K562 (cell line): ENCODE results near the gene HEBP2. TPM values are rescaled to one million over a fixed set of nuclear protein-coding genes. Genes with fewer than 3 reads are reported as not detected.
A peak's percentile ranks its signal among the peaks of the same experiment; 100 is the strongest.

ENCODE experiments used
- ATAC-seq: fragments of 200-7000 bp; cut with Tn5 transposase; 3 replicates; pipeline ENCODE4 v1.9.1; 2020; ENCODE audit warnings: moderate library complexity
- BruUV-seq: library from RNA; stranded (reverse); fragments of 400-500 nt; replicated peaks from 2 replicates; lab custom pipeline; 2021; lab: Mats Ljungman, UMichigan
- CTCF ChIA-PET: fragments of 300-600 bp; formaldehyde crosslinking; extraction: SDS; loops from one replicate; lab custom pipeline; 2021; ENCODE audit warnings: low intra/inter-chr PET ratio; lab: Yijun Ruan, JAX
- POLR2A ChIA-PET: fragments of 300-600, 350-650 bp; sonication (Branson Sonifier 250); formaldehyde crosslinking; extraction: SDS; loops from one replicate; lab custom pipeline; 2021; ENCODE audit warnings: antibody characterized with exemption, inconsistent platforms; lab: Yijun Ruan, JAX
- DNase-seq, 4 experiments: peaks; one replicate each; pipeline versions ENCODE4 v3.0.0 to v3.0.0-alpha.2; 2011 to 2018; ENCODE audit warnings: low spot score in 3 of 4, mixed read lengths in 3 of 4; ENCODE audit errors: extremely low read depth in 1 of 4
- FAIRE-seq: peaks from 2 replicates; lab custom pipeline; 2011; peaks lifted over from hg19 to GRCh38; lab: Jason Lieb, UNC
- H2AFZ ChIP-seq: 2 replicates; pipeline ENCODE4 v1.6.0; 2011; ENCODE audit warnings: low read depth, low read length, control low read depth, inconsistent platforms
- H3K27ac ChIP-seq: fragments of 200-600 bp; 3 replicates; pipeline ENCODE4 v1.8.0; 2011; ENCODE audit warnings: low read depth, mild to moderate bottlenecking, control low read depth, inconsistent platforms, low read length, moderate library complexity, mixed read lengths; ENCODE audit errors: extremely low read depth
- H3K27me3 ChIP-seq, 2 experiments: fragments of 300-600 bp in 1 of 2; 2 replicates in 1 of 2; 3 replicates in 1 of 2; pipeline versions ENCODE4 v1.6.0 to v1.8.0; 2011; ENCODE audit warnings: inconsistent platforms in 2 of 2, low read length in 2 of 2, mild to moderate bottlenecking in 1 of 2, mixed read lengths in 1 of 2, moderate library complexity in 1 of 2; ENCODE audit not compliant: control insufficient read depth in 2 of 2, insufficient read depth in 2 of 2
- H3K36me3 ChIP-seq: fragments of 300-600 bp; 3 replicates; pipeline ENCODE4 v1.8.0; 2011; ENCODE audit warnings: mild to moderate bottlenecking, low read length, inconsistent platforms; ENCODE audit not compliant: control insufficient read depth, insufficient read depth
- H3K4me1 ChIP-seq, 2 experiments: fragments of 200-600 bp in 1 of 2; replicated peaks in 1 of 2; 2 replicates in 1 of 2; 3 replicates in 1 of 2; pipeline versions ENCODE4 v1.5.1 to v1.8.0; 2011; ENCODE audit warnings: inconsistent platforms in 2 of 2, low read length in 2 of 2, mild to moderate bottlenecking in 1 of 2, mixed read lengths in 1 of 2, moderate library complexity in 1 of 2; ENCODE audit not compliant: control insufficient read depth in 2 of 2, insufficient read depth in 2 of 2
- H3K4me2 ChIP-seq: 2 replicates; pipeline ENCODE4 v1.6.1; 2011; ENCODE audit warnings: low read length, control low read depth, inconsistent platforms, mixed read lengths; ENCODE audit not compliant: insufficient read depth
- H3K4me3 ChIP-seq: fragments of 200-600 bp; sonication (generic), shearing (Covaris generic); 2 replicates; pipeline ENCODE4 v1.5.1; 2016; ENCODE audit warnings: control low read depth, inconsistent platforms
- H3K79me2 ChIP-seq: fragments of 200-600 bp; 3 replicates; pipeline ENCODE4 v1.8.0; 2011; ENCODE audit warnings: low read length, inconsistent platforms; ENCODE audit not compliant: control insufficient read depth, insufficient read depth
- H3K9ac ChIP-seq, 2 experiments: 2 replicates each; pipeline versions ENCODE4 v1.6.0 to v1.6.1; 2011; ENCODE audit warnings: low read depth in 2 of 2, low read length in 2 of 2, control low read depth in 1 of 2, inconsistent platforms in 1 of 2, mild to moderate bottlenecking in 1 of 2, mixed read lengths in 1 of 2; ENCODE audit not compliant: insufficient read depth in 1 of 2
- H3K9me1 ChIP-seq: one replicate; pipeline ENCODE4 v1.6.0; 2011; ENCODE audit warnings: inconsistent platforms, mild to moderate bottlenecking, low read length, moderate library complexity; ENCODE audit not compliant: control insufficient read depth, insufficient read depth
- H3K9me3 ChIP-seq: replicated peaks from 2 replicates; pipeline ENCODE4 v1.5.1; 2011; ENCODE audit warnings: low read depth, low read length, inconsistent platforms; ENCODE audit not compliant: control insufficient read depth, insufficient read depth
- H4K20me1 ChIP-seq: replicated peaks from 2 replicates; pipeline ENCODE4 v1.6.1; 2011; ENCODE audit warnings: low read length, inconsistent platforms, mixed read lengths; ENCODE audit not compliant: control insufficient read depth, insufficient read depth
- CTCFL ChIP-seq: IDR thresholded peaks from 2 replicates; pipeline ENCODE4 v1.6.1; 2011; ENCODE audit warnings: borderline replicate concordance, low read depth, mild to moderate bottlenecking, moderate library complexity, low read length; ENCODE audit not compliant: insufficient read depth, poor library complexity, severe bottlenecking
- E4F1 ChIP-seq: fragments of 250-450 bp; sonication (Bioruptor Pico); IDR thresholded peaks from 2 replicates; pipeline ENCODE4 v1.5.0; 2021; ENCODE audit warnings: mild to moderate bottlenecking, borderline replicate concordance
- GTF2E2 ChIP-seq: fragments of 200-800 bp; sonication (Bioruptor generic); IDR thresholded peaks from 2 replicates; pipeline ENCODE4 v1.6.1; 2016; ENCODE audit warnings: missing genetic modification characterization, missing compliant biosample characterization
- NR1H2 ChIP-seq: sonication (generic); formaldehyde crosslinking; IDR thresholded peaks from 2 replicates; pipeline ENCODE4 v1.4.0; 2020; ENCODE audit warnings: mild to moderate bottlenecking, missing genetic modification reagents
- PCBP1 ChIP-seq: fragments of 200-400 bp; formaldehyde crosslinking; IDR thresholded peaks from 2 replicates; pipeline ENCODE4 v1.6.1; 2018; ENCODE audit warnings: mild to moderate bottlenecking, low read depth, low read length; ENCODE audit not compliant: poor library complexity, severe bottlenecking
- POLR2AphosphoS2 ChIP-seq: IDR thresholded peaks from 2 replicates; pipeline ENCODE4 v1.6.1; 2012; ENCODE audit warnings: low read length, improper control_type of control experiment
- RBM39 ChIP-seq: fragments of 200-400 bp; formaldehyde crosslinking; optimal IDR thresholded peaks from 2 replicates; pipeline ENCODE3; 2018; ENCODE audit warnings: low read depth, low read length
- THRAP3 ChIP-seq: fragments of 450-650 bp; IDR thresholded peaks from 2 replicates; pipeline ENCODE4 v1.6.1; 2016; ENCODE audit warnings: mild to moderate bottlenecking, inconsistent platforms, borderline replicate concordance
- TRIM25 ChIP-seq: fragments of 450-650 bp; IDR thresholded peaks from 2 replicates; pipeline ENCODE4 v1.7.0; 2016; ENCODE audit warnings: borderline replicate concordance
- ZNF311 ChIP-seq: fragments of 250-450 bp; sonication (Bioruptor Pico); IDR thresholded peaks from 2 replicates; pipeline ENCODE4 v1.4.0; 2020; ENCODE audit warnings: mild to moderate bottlenecking, moderate library complexity
- ZNF668 ChIP-seq: fragments of 250-450 bp; sonication (Bioruptor Pico); IDR thresholded peaks from 2 replicates; pipeline ENCODE4 v1.8.0; 2022; ENCODE audit warnings: mild to moderate bottlenecking, inconsistent platforms
- ZNF707 ChIP-seq: fragments of 250-450 bp; sonication (Bioruptor Pico); conservative IDR thresholded peaks from 2 replicates; pipeline ENCODE4 v1.8.0; 2022; ENCODE audit warnings: inconsistent platforms, mild to moderate bottlenecking, moderate library complexity
- ZNF75A ChIP-seq: fragments of 450-650 bp; formaldehyde crosslinking; IDR thresholded peaks from 2 replicates; pipeline ENCODE4 v1.4.0; 2020; ENCODE audit warnings: mild to moderate bottlenecking
- in situ Hi-C: fragments of 300-500 bp; cut with MboI; formaldehyde crosslinking; loops from 4 replicates; pipeline ENCODE4 v1.15.0; 2018; ENCODE audit warnings: inconsistent platforms, mixed read lengths
- intact Hi-C: fragments of 100-400 bp; cut with micrococcal nuclease; formaldehyde crosslinking; loops from 2 replicates; pipeline ENCODE4 v1.14.2; 2022
- polyA plus RNA-seq, 8 experiments: library from polyadenylated mRNA; depleted of rRNA in 4 of 8; stranded (reverse) in 5 of 8; unstranded in 3 of 8; fragments of >200 nt; fragmentation: Nextera tagmentation in 2 of 8; fragmentation: Illumina TruSeq in 1 of 8; extraction: Ambion mirVana in 2 of 8; extraction: Trizol in 1 of 8; gene quantifications; 2 replicates each; pipeline versions ENCODE4 v1.2.1 to v1.2.3, GENCODE V29; 2011 to 2014; ENCODE audit warnings: inconsistent platforms in 1 of 8, missing spikeins in 1 of 8
- total RNA-seq, 7 experiments: library from RNA; depleted of rRNA in 6 of 7; stranded (reverse); fragments of >200 nt in 6 of 7; fragmentation: Illumina TruSeq in 2 of 7; extraction: Trizol in 2 of 7; gene quantifications; 2 replicates each; pipeline versions ENCODE4 v1.2.1 to v1.2.3, GENCODE V29; 2011 to 2021; ENCODE audit warnings: low replicate concordance in 1 of 7

Gene HEBP2
- total and polyA plus RNA-seq, 9 of the 15 experiments (the other 6 are each of a cell fraction or from before 2014, with no cell fraction given) = 8.5 to 63.7 (median 36.9) TPM

GRCh38 chr6:138443979-138444378 lies 40.0 kb downstream of the HEBP2 start:
- ChIA-PET CTCF (no interaction called here), POLR2A (no interaction called here)
- ATAC-seq (no peak), DNase-seq (no peak), FAIRE-seq (peak; percentile 6)
- no peaks in the 10 kb centered on the region for H3K9me3 ChIP-seq
- no peak overlapping the region for H3K27ac ChIP-seq
- H3K4me3 ChIP-seq = no peak overlapping the region
- no peak overlapping the region for H3K9ac ChIP-seq
- H2AFZ ChIP-seq = no peak overlapping the region
- no peaks in the 10 kb centered on the region for H4K20me1 ChIP-seq
- no TSS peak for BruUV-seq
- no peaks in the 10 kb centered on the region for H3K9me1 ChIP-seq
- H3K79me2 ChIP-seq = no peaks in the 10 kb centered on the region
- in situ Hi-C loops = no loop called here
- no peak overlapping the region for H3K4me2 ChIP-seq
- H3K36me3 ChIP-seq = no peaks in the 10 kb centered on the region
- H3K27me3 ChIP-seq = peaks cover 13% of the 10 kb centered on the region in 2 experiments; a peak in 4 of 5 replicates
- intact Hi-C loops = no loop called here
- H3K4me1 ChIP-seq = no peaks in the 10 kb centered on the region
- TF ChIP-seq ZNF668 (CRISPR knock-in tag) (no peak), ZNF311 (CRISPR knock-in tag) (no peak), THRAP3 (no peak), E4F1 (no peak), TRIM25 (no peak), POLR2AphosphoS2 (no peak), ZNF75A (CRISPR knock-in tag) (no peak), ZNF707 (CRISPR knock-in tag) (no peak), NR1H2 (CRISPR knock-in tag) (no peak), PCBP1 (no peak), RBM39 (no peak), CTCFL (no peak), GTF2E2 (tag) (no peak)
